Left lung (tissue), 10 donors: Measurements from ENCODE around the gene HRAS. TPM values are rescaled to one million over a fixed set of nuclear protein-coding genes. Genes with fewer than 3 reads are reported as not detected.
"Not testable (repeated sequence)": the region's sequence is repeated elsewhere in the genome, so short reads cannot be mapped to it uniquely, and the experiment has no call there.

Experiments
- ATAC-seq: fragments of 200-7000 bp; cut with Tn5 transposase; one replicate; pipeline ENCODE4 v1.9.1; 2020; ENCODE audit warnings: moderate library complexity
- DNase-seq, 4 donors: peaks; one replicate each; pipeline ENCODE4 v3.0.0-alpha.2; 2013 to 2020
- H3K27ac ChIP-seq, 2 donors: fragments of 200-600 bp; sonication (generic) in 1 of 2; one replicate each; pipeline versions ENCODE4 v1.5.0 to v1.8.0; 2020 to 2021
- H3K27me3 ChIP-seq, 2 donors: fragments of 200-600 bp; sonication (generic) in 1 of 2; one replicate each; pipeline versions ENCODE4 v1.5.0 to v1.8.0; 2020 to 2021
- H3K36me3 ChIP-seq, 2 donors: fragments of 200-600 bp; sonication (generic) in 1 of 2; one replicate each; pipeline versions ENCODE4 v1.5.0 to v1.8.0; 2020 to 2021
- H3K4me1 ChIP-seq, 2 donors: fragments of 200-600 bp; one replicate each; pipeline ENCODE4 v1.8.0; 2021
- H3K4me3 ChIP-seq, 2 donors: fragments of 200-600 bp; sonication (generic) in 1 of 2; one replicate each; pipeline versions ENCODE4 v1.5.0 to v1.8.0; 2020 to 2021; ENCODE audit warnings: mild to moderate bottlenecking in 1 of 2
- H3K9me3 ChIP-seq, 2 donors: fragments of 200-600 bp; sonication (generic) in 1 of 2; one replicate each; pipeline versions ENCODE4 v1.5.0 to v1.8.0; 2020 to 2021
- intact Hi-C, 2 donors: fragments of 100-400 bp; cut with DNase I; formaldehyde crosslinking; loops; one replicate each; pipeline versions ENCODE4 v1.11.2 to v1.14.2; 2022
- polyA plus RNA-seq, 6 donors: library from polyadenylated mRNA; unstranded; fragments of 120-200 nt; gene quantifications; one replicate each; pipeline ENCODE4 v1.2.1, GENCODE V29; 2013; ENCODE audit not compliant: insufficient read length in 6 of 6
- total RNA-seq, 2 donors: library from RNA; stranded (reverse); fragmentation: NEBNext Ultra II Directional; extraction: Animal tissue kit (Norgen Biotek cat#: 25700); gene quantifications; one replicate each; pipeline ENCODE4 v1.2.1, GENCODE V29; 2021
- TF ChIP-seq, protein P1 (sequence below), 2 donors: fragments of 200-600 bp; sonication (generic) in 1 of 2; IDR thresholded peaks; one replicate each; pipeline versions ENCODE4 v1.5.0 to v1.8.0; 2021; ENCODE audit warnings: antibody characterized with exemption in 2 of 2
- donor health status: DM: no; HTN: yes; CAD: no.
- donor health status: DM: no; HTN: no; CAD: no.

The HRAS gene
- total and polyA plus RNA-seq, 8 donors, result 32.4 to 52.4 (median 37.9) TPM

DNA sequence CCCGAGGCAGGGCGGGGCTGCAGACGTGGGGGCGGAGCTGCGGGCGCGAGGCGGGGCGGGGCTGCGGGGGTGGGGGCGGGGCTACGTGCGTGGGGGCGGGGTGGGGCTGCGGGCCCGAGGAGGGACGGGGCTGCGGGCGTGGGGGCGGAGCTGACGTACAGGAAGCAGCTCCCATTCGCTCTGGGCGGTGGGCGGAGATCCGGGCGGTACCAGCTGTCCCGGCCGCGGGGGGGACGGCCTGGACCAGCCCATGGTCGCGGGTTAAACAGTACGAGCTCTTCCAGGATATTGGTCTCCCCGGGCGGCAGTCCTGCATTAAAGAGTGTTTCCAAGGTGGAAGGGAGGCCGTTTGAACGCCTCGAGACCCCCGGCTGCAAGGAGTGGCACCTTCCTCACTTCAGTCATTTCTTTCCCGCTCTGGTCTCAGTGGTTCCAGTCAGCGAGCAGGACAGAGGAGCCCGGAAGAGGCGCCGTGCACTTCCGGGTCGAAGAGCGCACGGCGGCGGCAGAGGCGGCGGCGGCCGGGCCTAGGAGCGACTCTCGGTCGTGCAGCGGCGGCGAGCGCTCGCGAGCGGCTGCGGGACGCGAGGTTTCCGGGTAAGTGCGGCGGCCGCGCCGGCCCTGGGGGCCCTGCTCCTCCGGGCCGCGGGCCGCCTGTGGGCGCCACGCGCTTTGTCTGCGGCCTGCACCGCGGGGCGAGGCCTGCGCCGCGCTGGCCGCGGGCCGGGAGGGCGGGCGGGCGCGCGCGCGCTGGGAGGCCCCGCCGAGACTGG, 40.8 kb upstream of the HRAS start, which contains the start of gene PHRF1:
Gene PHRF1, plus strand, starts transcription at position 475 of the 773 bp plus-strand sequence. CDS start 5,043 bp downstream, outside the sequence.
- Histone ChIP-seq H3K9me3 (no peaks in the 10 kb centered on the region), H3K27me3 (peaks cover 4 to 22% of the 10 kb centered on the region in 2 donors), H3K36me3 (no peaks in the 10 kb centered on the region), H3K4me3 (peak within 1 kb of the TSS; percentile 76), H3K4me1 (peaks cover 25 to 66% of the 10 kb centered on the region in 2 donors), H3K27ac (peak within 1 kb of the TSS; percentile 87 to 95)
- ATAC-seq, result peak; percentile 90
- TF ChIP-seq, protein P1, sequence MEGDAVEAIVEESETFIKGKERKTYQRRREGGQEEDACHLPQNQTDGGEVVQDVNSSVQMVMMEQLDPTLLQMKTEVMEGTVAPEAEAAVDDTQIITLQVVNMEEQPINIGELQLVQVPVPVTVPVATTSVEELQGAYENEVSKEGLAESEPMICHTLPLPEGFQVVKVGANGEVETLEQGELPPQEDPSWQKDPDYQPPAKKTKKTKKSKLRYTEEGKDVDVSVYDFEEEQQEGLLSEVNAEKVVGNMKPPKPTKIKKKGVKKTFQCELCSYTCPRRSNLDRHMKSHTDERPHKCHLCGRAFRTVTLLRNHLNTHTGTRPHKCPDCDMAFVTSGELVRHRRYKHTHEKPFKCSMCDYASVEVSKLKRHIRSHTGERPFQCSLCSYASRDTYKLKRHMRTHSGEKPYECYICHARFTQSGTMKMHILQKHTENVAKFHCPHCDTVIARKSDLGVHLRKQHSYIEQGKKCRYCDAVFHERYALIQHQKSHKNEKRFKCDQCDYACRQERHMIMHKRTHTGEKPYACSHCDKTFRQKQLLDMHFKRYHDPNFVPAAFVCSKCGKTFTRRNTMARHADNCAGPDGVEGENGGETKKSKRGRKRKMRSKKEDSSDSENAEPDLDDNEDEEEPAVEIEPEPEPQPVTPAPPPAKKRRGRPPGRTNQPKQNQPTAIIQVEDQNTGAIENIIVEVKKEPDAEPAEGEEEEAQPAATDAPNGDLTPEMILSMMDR (IDR thresholded peaks at IDR 0.05), result no peak
- DNase-seq, result peak; percentile 94 to 98 (median 96)
- intact Hi-C loops, result no loop called here

DNA sequence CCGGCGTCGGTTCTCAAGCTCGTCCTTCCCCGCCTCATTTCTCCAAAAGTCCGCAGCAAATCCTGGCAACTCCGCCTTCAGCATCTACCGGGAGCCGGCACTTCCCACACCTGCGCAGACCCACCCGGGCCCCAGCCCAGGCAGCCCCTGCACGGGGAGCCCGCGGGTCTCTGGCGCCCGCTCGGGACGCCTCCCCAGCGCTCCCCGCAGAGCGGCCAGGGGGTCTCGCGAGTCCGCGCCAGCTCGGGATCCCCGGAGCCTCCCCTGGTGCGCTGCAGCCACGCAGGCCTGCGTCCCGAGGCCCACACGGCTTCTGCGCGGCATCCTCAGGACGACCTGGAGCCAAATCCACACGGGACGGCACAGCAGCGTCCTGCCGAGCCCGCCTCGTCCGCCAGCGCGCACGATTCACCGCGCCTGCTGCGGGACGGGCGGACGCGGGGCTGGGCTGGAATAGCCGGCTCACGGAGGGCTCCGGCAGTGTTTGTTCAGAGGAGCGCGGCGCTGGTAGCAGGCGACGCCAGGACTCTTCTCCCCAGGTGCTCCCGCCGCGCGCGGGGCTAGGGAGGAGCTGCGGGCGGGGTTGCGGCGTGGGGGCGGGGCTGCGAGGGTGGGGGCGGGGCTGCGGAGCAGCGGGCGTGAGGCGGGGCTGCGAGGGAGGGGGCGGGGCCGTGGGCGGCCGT, 40.1 kb upstream of the HRAS start:
- H3K4me1 ChIP-seq, result peaks cover 25 to 61% of the 10 kb centered on the region in 2 donors
- H3K27ac ChIP-seq, result peak overlapping the region in 1 of 2 donors; percentile 23
- intact Hi-C loops, result no loop called here

GRCh38 chr11:574632-575312, 39.4 kb upstream of the HRAS start:
- Histone ChIP-seq H3K4me1 (peaks cover 25 to 54% of the 10 kb centered on the region in 2 donors), H3K9me3 (no peaks in the 10 kb centered on the region), H3K4me3 (peak overlapping the region; percentile 61 to 76), H3K27me3 (peaks cover 4 to 22% of the 10 kb centered on the region in 2 donors), H3K36me3 (no peaks in the 10 kb centered on the region), H3K27ac (no peak overlapping the region)
- TF ChIP-seq, protein P1 (IDR thresholded peaks at IDR 0.05), result no peak
- intact Hi-C loops, result no loop called here
- DNase-seq (no peak), ATAC-seq (peak; percentile 1)

More for the DNA sequence above, 40.1 kb upstream of the HRAS start:
- Histone ChIP-seq H3K36me3 (no peaks in the 10 kb centered on the region), H3K9me3 (no peaks in the 10 kb centered on the region), H3K27me3 (peaks cover 4 to 22% of the 10 kb centered on the region in 2 donors), H3K4me3 (peak overlapping the region; percentile 61 to 76)
- DNase-seq (no peak), ATAC-seq (peak; percentile 6)
- TF ChIP-seq, protein P1 (IDR thresholded peaks at IDR 0.05), result no peak

DNA sequence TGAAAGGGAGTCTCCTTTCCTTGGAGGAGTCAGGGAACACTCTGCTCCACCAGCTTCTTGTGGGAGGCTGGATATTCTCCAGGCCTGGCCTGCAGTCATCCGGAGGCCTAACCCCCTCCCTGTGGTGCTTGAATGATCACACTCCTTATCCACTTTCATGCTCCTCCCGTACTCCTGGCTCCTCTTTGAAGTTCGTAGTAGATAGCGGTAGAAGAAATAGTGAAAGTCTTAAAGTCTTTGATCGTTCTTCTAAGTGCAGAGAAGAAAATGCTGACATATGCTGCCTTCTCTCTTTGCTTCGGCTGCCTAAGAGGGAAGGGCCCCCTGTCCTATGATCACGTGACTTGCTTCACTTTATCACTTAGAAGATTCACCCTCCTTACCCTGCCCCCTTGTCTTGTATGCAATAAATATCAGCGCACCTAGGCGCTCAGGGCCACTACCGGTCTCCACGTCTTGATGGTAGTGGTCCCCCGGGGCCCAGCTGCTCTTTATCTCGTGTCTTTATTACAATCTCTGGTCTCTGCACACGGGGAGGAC, 38.7 kb upstream of the HRAS start:
- intact Hi-C loops, H3K36me3 ChIP-seq, H3K9me3 ChIP-seq, ATAC-seq, H3K27ac ChIP-seq, DNase-seq: not testable (repeated sequence)
- H3K4me3 ChIP-seq, result peak overlapping the region in 1 of 2 donors; percentile 6
- H3K4me1 ChIP-seq, result peaks cover 25 to 52% of the 10 kb centered on the region in 2 donors
- peaks cover 4 to 27% of the 10 kb centered on the region in 2 donors for H3K27me3 ChIP-seq

GRCh38 chr11:573146-573759, 37.9 kb upstream of the HRAS start:
- Histone ChIP-seq H3K4me3 (no peak overlapping the region), H3K9me3 (no peaks in the 10 kb centered on the region), H3K4me1 (peaks cover 25 to 47% of the 10 kb centered on the region in 2 donors), H3K27ac (no peak overlapping the region), H3K27me3 (peaks cover 4 to 33% of the 10 kb centered on the region in 2 donors), H3K36me3 (no peaks in the 10 kb centered on the region)
- DNase-seq (no peak), ATAC-seq (peak; percentile 0)
- TF ChIP-seq, protein P1 (IDR thresholded peaks at IDR 0.05), result no peak
- intact Hi-C loops, result no loop called here
